Peyer's patch (tissue), 4 donors: ENCODE results near the gene CR1L.

Experiments
- POLR2A ChIP-seq, 2 donors: fragments of 450-650 bp; IDR thresholded peaks; one replicate each; pipeline ENCODE4 v1.5.1; 2017; ENCODE audit warnings: antibody characterized with exemption in 2 of 2, mild to moderate bottlenecking in 2 of 2, moderate library complexity in 2 of 2
- TF ChIP-seq, protein P1 (sequence below), 6 experiments: fragments of 450-650 bp in 4 of 6; fragments of 200-600 bp in 2 of 6; sonication (generic) in 1 of 6; IDR thresholded peaks; one replicate each; pipeline ENCODE4 v1.5.1; 2017 to 2019; ENCODE audit warnings: antibody characterized with exemption in 6 of 6, mild to moderate bottlenecking in 3 of 6, moderate library complexity in 1 of 6

DNA sequence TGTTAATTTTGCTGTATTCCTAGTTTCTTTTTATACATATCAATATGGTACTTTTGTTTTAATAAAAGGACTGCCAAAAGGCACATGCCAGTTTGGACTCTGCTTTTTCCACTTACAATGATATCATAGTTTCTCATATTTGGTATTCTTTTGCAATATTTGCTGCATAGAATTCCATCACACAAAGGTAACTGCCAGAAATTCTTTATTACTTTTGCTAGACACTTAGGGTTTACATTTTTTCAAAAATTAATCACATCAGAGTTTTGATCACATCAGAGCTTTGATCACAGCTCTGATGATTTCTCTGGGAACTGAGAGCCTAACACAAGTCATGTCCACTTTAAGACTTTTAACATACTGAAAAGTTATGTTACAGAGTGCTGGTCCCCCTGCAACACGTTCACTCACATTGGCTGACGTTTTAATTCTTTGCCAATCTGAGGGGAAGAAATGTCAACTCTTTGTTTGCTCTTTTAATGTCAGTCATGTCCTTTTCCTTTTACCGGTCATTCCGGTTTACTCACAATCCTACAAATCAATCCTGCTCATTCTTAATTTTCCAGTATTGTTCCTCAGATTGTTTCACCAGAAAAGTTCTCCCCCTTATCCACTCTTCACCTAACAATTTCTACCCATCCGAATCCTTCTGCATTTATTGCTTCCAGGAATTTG lies 105.8 kb downstream of the CR1L start:
- TF ChIP-seq, protein P1, sequence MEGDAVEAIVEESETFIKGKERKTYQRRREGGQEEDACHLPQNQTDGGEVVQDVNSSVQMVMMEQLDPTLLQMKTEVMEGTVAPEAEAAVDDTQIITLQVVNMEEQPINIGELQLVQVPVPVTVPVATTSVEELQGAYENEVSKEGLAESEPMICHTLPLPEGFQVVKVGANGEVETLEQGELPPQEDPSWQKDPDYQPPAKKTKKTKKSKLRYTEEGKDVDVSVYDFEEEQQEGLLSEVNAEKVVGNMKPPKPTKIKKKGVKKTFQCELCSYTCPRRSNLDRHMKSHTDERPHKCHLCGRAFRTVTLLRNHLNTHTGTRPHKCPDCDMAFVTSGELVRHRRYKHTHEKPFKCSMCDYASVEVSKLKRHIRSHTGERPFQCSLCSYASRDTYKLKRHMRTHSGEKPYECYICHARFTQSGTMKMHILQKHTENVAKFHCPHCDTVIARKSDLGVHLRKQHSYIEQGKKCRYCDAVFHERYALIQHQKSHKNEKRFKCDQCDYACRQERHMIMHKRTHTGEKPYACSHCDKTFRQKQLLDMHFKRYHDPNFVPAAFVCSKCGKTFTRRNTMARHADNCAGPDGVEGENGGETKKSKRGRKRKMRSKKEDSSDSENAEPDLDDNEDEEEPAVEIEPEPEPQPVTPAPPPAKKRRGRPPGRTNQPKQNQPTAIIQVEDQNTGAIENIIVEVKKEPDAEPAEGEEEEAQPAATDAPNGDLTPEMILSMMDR (IDR thresholded peaks at IDR 0.05), result no peak
- TF ChIP-seq POLR2A (IDR thresholded peaks at IDR 0.05), result no peak
